ENCODE results near the gene CNTN4. TPM values are rescaled to one million over a fixed set of nuclear protein-coding genes. Genes with fewer than 3 reads are reported as not detected.

CNTN4 gene
- total RNA-seq, 8 experiments from 2014 or later, result 0.31 to 27.6 (median 15.8) TPM

DNA sequence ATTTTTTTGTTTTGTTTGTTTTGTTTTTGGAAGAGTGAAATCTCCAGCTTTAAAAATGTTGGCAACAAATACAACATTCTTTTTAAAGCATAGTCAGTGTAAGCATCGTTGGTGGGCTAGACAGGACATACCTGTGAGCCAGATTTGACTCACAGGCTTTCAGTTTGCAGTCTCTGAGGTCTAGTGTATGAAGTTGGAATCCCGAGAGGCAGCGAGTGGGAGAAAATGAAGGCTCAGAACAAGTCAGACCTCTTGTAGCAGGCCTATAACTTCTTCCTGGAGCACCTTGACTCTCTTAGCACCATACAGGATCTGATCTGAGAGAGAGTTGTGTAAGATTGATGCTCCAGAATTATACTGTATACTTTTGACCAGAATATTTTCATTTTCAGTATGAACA is 60.2 kb downstream of the CNTN4 start:
- H3K4me1 ChIP-seq (replicated peaks in 1 of 2), result peaks cover 4 to 5% of the 10 kb centered on the region in 2 donors
- no peak for ATAC-seq (replicated peaks in 6 of 8)
- WGBS, 10 experiments, result 0 to 100% (median 72%) methylated on average over 1 to 3 of the region's 3 CpGs; no CpG with 5 or more reads in 2 of the 10 experiments
- H3K4me3 ChIP-seq, result no peak overlapping the region
- H3K27ac ChIP-seq, result no peak overlapping the region
- in situ Hi-C loops (cut with MboI; ENCODE audit: low pct_unique_long_range_greater_than_20kb in 2 of 9, low sequenced_read_pairs in 9 of 9, unreplicated experiment in 9 of 9), result no loop called here

GRCh38 chr3:2166552-2166951 is 67.9 kb downstream of the CNTN4 start:
- H3K4me3 ChIP-seq, result no peak overlapping the region
- WGBS, 10 experiments, result 0 to 54% (median 37%) methylated on average over 2 to 3 of the region's 3 CpGs
- no peaks in the 10 kb centered on the region for H3K4me1 ChIP-seq (replicated peaks in 1 of 2)
- no peak overlapping the region for H3K27ac ChIP-seq
- ATAC-seq (replicated peaks in 6 of 8), result no peak
- in situ Hi-C loops (cut with MboI; ENCODE audit: low pct_unique_long_range_greater_than_20kb in 2 of 9, low sequenced_read_pairs in 9 of 9, unreplicated experiment in 9 of 9), result no loop called here

DNA sequence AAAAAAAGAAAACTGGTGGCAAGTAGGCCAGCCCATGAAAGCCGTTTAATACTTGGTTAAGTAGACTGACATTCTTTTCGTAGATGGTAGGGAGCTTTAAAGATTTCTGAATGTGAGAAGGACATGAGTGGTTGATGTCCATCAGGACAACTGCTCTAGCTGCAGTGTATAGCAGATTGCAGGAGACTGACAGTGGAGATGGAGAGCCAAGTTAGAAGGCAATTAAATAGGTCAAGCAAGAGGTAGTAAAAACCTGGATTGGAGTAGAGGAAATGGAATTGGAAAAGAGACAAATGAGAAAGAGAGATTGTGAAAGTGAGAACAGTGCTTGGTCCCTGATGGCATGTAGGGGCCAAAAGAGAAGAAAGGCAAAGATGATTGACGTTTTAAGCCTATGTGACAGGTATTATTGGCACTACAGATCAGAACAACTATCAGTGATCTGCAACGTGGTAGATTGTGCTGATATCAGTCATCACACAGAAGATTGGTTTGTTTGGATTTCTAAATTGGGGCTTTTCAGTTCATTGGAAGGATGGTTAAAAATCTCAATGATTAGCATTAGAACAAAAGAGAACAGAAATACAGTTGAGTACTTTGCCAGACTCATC is 74.0 kb downstream of the CNTN4 start:
- 0 to 100% (median 89%) methylated on average over 2 to 4 of the region's 4 CpGs for WGBS, 10 experiments
- no peak for ATAC-seq (replicated peaks in 6 of 8)

DNA sequence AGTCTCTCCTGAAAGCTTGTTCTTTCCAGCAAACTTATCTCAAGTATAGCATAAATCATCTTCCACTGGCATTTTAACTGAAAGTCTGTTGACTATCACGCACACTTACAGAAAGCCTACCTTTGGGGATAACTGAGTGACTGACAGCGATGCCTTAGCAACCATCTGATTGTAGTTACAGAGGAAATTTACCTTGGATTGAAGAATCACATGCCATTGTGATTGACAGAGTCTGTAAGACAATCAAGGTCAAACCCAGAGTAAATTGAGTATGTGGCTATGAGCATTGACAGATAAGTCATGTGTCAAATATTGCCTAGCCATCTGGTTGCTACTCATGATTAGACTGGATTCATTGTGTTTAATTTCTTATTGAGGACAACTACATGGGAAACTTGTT is 82.0 kb downstream of the CNTN4 start:
- Histone ChIP-seq H3K4me3 (no peak overlapping the region), H3K27ac (no peak overlapping the region), H3K4me1 (replicated peaks in 1 of 2) (no peaks in the 10 kb centered on the region)
- in situ Hi-C loops (cut with MboI; ENCODE audit: low pct_unique_long_range_greater_than_20kb in 2 of 9, low sequenced_read_pairs in 9 of 9, unreplicated experiment in 9 of 9), result no loop called here
- ATAC-seq (replicated peaks in 6 of 8), result no peak
- 14 to 100% (median 79%) methylated on average over 1 to 2 of the region's 2 CpGs; no CpG with 5 or more reads in 3 of the 10 experiments for WGBS, 10 experiments

More for the DNA sequence above, 74.0 kb downstream of the CNTN4 start:
- Histone ChIP-seq H3K4me3 (no peak overlapping the region), H3K4me1 (replicated peaks in 1 of 2) (no peaks in the 10 kb centered on the region), H3K27ac (no peak overlapping the region)
- in situ Hi-C loops (cut with MboI; ENCODE audit: low pct_unique_long_range_greater_than_20kb in 2 of 9, low sequenced_read_pairs in 9 of 9, unreplicated experiment in 9 of 9), result no loop called here

DNA sequence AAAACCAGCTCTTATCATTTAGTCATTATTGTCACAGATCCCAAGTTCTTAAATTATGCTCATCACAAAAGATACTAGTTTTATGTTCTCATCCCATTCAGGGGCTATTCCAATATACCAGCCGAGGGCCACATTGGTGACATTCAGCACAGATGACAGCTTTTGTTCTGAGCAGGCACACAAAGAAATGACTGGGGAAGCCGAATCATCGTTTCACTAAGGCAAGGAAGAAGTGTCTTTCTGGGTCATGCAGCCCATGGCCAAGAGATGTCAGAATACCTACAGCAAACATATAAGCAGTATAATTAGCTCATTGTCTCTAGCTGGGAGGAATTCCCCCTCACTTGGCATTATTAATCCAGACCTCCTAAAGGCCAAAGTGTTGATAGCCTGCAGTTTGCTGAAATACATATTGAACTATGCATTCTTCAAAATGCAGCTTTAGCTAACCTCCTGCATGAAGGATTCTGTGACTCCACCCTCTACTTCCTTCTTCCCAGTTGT is 100.2 kb downstream of the CNTN4 start:
- Histone ChIP-seq H3K4me1 (replicated peaks in 1 of 2) (no peaks in the 10 kb centered on the region), H3K27ac (no peak overlapping the region), H3K4me3 (no peak overlapping the region)
- 0 to 80% (median 66%) methylated on average over 2 to 3 of the region's 3 CpGs; no CpG with 5 or more reads in 3 of the 10 experiments for WGBS, 10 experiments
- no peak for ATAC-seq (replicated peaks in 6 of 8)
- in situ Hi-C loops (cut with MboI; ENCODE audit: low pct_unique_long_range_greater_than_20kb in 2 of 9, low sequenced_read_pairs in 9 of 9, unreplicated experiment in 9 of 9), result no loop called here

GRCh38 chr3:2204054-2204453 is 105.4 kb downstream of the CNTN4 start:
- no peak overlapping the region for H3K4me3 ChIP-seq
- no peaks in the 10 kb centered on the region for H3K4me1 ChIP-seq (replicated peaks in 1 of 2)
- no peak overlapping the region for H3K27ac ChIP-seq
- 0 to 100% (median 40%) methylated on average over 1 of the region's 1 CpG; no CpG with 5 or more reads in 1 of the 10 experiments for WGBS, 10 experiments
- no peak for ATAC-seq (replicated peaks in 6 of 8)
- in situ Hi-C loops (cut with MboI; ENCODE audit: low pct_unique_long_range_greater_than_20kb in 2 of 9, low sequenced_read_pairs in 9 of 9, unreplicated experiment in 9 of 9), result no loop called here

DNA sequence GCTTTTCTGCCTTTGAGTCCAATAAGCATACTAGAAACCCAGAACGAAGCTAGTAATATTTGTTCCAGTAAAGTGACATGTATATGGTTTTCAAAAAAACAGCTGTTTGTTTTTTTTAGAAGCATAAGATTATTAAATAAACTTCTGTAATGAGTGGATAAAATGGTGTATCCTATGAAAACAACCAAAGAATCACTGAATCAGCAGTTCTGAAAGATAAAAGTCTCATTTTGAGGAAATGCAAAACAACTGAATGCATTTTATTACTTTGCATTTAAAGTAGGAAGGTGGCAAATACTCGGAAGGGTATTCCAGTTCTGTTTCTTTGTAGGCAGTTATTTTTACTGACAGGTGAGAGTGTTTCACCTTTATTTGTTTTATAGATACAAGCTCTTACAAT is 107.0 kb downstream of the CNTN4 start:
- in situ Hi-C loops (cut with MboI; ENCODE audit: low pct_unique_long_range_greater_than_20kb in 2 of 9, low sequenced_read_pairs in 9 of 9, unreplicated experiment in 9 of 9), result no loop called here
- H3K4me3 ChIP-seq, result no peak overlapping the region
- H3K27ac ChIP-seq, result no peak overlapping the region
- H3K4me1 ChIP-seq (replicated peaks in 1 of 2), result no peaks in the 10 kb centered on the region
- 0 to 100% (median 71%) methylated on average over 1 to 2 of the region's 2 CpGs; no CpG with 5 or more reads in 1 of the 10 experiments for WGBS, 10 experiments
- ATAC-seq (replicated peaks in 6 of 8), result no peak

DNA sequence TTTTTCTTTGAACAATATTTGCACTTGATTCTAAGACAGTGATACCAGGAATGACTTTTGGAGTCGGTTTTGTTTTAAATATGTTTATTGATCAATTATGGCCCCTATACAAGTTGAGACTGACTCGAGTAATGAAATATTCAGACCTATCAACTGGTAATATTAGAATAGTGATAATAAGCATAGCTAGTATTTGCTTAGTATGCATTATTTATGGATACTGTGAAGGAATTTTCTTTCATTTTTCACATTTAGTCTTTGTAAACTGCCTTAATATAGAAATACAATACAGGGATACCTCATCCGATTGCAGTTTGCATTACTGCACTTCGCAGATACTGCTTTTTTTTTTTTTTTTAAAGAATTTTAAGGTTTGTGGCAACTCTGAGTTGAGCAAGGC is 107.9 kb downstream of the CNTN4 start:
- no peak for ATAC-seq (replicated peaks in 6 of 8)
- no peak overlapping the region for H3K4me3 ChIP-seq
- no peak overlapping the region for H3K27ac ChIP-seq
- H3K4me1 ChIP-seq (replicated peaks in 1 of 2), result no peaks in the 10 kb centered on the region
- in situ Hi-C loops (cut with MboI; ENCODE audit: low pct_unique_long_range_greater_than_20kb in 2 of 9, low sequenced_read_pairs in 9 of 9, unreplicated experiment in 9 of 9), result no loop called here
- 4 to 100% (median 82%) methylated on average over 1 to 4 of the region's 4 CpGs for WGBS, 10 experiments

DNA sequence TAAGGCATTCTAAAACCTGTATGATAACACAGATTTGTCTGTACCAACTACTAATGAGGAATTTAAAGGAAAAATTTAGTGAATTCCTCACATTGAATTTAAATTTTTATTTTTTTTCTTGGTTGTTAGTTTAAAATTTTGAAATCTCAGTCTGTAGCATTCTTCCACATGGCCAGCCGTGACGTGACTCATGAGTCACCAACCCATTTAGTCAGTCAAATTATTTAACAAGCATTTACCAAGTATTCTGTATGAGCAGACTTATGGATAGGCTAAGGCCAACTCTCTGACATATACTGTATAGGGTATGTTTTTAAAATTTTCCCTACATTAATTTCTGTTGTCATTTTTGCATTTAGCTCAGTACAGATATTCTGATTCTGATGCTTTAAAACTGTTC is 112.9 kb downstream of the CNTN4 start:
- no peaks in the 10 kb centered on the region for H3K4me1 ChIP-seq (replicated peaks in 1 of 2)
- 0 to 100% (median 88%) methylated on average over 1 to 2 of the region's 2 CpGs for WGBS, 10 experiments
- no peak for ATAC-seq (replicated peaks in 6 of 8)
- no peak overlapping the region for H3K27ac ChIP-seq
- in situ Hi-C loops (cut with MboI; ENCODE audit: low pct_unique_long_range_greater_than_20kb in 2 of 9, low sequenced_read_pairs in 9 of 9, unreplicated experiment in 9 of 9), result no loop called here
- H3K4me3 ChIP-seq, result no peak overlapping the region

- no peaks in the 10 kb centered on the region for H3K4me1 ChIP-seq (replicated peaks in 1 of 2)
- WGBS, 10 experiments, result 19 to 100% (median 61%) methylated on average over 1 to 3 of the region's 3 CpGs; no CpG with 5 or more reads in 2 of the 10 experiments
- H3K27ac ChIP-seq, result no peak overlapping the region
- no peak overlapping the region for H3K4me3 ChIP-seq
- in situ Hi-C loops (cut with MboI; ENCODE audit: low pct_unique_long_range_greater_than_20kb in 2 of 9, low sequenced_read_pairs in 9 of 9, unreplicated experiment in 9 of 9), result no loop called here
- no peak for ATAC-seq (replicated peaks in 6 of 8)
Observed at GRCh38 chr3:2212206-2212605, 113.5 kb downstream of the CNTN4 start.

- Histone ChIP-seq H3K27ac (no peak overlapping the region), H3K4me3 (no peak overlapping the region), H3K4me1 (replicated peaks in 1 of 2) (no peaks in the 10 kb centered on the region)
- ATAC-seq (replicated peaks in 6 of 8), result no peak
- in situ Hi-C loops (cut with MboI; ENCODE audit: low pct_unique_long_range_greater_than_20kb in 2 of 9, low sequenced_read_pairs in 9 of 9, unreplicated experiment in 9 of 9), result no loop called here
- WGBS, 10 experiments, result 4 to 100% (median 57%) methylated on average over 1 to 4 of the region's 4 CpGs; no CpG with 5 or more reads in 2 of the 10 experiments
Observed at GRCh38 chr3:2218375-2218774, 119.7 kb downstream of the CNTN4 start.

- in situ Hi-C loops (cut with MboI; ENCODE audit: low pct_unique_long_range_greater_than_20kb in 2 of 9, low sequenced_read_pairs in 9 of 9, unreplicated experiment in 9 of 9), result no loop called here
- 0 to 58% (median 14%) methylated on average over 1 to 2 of the region's 2 CpGs; no CpG with 5 or more reads in 3 of the 10 experiments for WGBS, 10 experiments
- no peak overlapping the region for H3K4me3 ChIP-seq
- H3K4me1 ChIP-seq (replicated peaks in 1 of 2), result no peaks in the 10 kb centered on the region
- no peak for ATAC-seq (replicated peaks in 6 of 8)
- no peak overlapping the region for H3K27ac ChIP-seq
Observed at GRCh38 chr3:2218816-2219215, 120.2 kb downstream of the CNTN4 start.

DNA sequence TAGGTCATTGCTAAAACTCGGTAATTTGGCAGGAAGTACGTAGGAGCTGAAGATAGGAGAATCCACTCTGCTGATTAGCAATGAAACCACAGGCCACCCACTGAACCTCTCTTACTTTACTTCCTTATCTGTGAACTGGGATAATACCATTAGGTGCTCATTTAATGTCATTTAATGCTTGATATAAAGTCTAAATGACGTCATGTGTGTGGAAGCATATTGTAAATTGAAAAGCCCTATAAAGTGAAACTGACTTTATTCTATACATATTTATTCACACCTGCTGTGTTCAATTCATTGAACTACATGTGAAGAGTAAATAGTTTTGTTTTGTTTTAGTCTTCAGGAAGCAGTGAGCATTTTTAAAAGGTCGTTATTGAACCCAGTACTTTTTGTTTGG is 137.5 kb downstream of the CNTN4 start:
- Histone ChIP-seq H3K4me3 (no peak overlapping the region), H3K27ac (no peak overlapping the region), H3K4me1 (replicated peaks in 1 of 2) (no peaks in the 10 kb centered on the region)
- in situ Hi-C loops (cut with MboI; ENCODE audit: low pct_unique_long_range_greater_than_20kb in 2 of 9, low sequenced_read_pairs in 9 of 9, unreplicated experiment in 9 of 9), result no loop called here
- WGBS, 10 experiments, result 0 to 100% (median 65%) methylated on average over 1 to 4 of the region's 4 CpGs; no CpG with 5 or more reads in 2 of the 10 experiments
- no peak for ATAC-seq (replicated peaks in 6 of 8)

- Histone ChIP-seq H3K27ac (no peak overlapping the region), H3K4me3 (no peak overlapping the region), H3K4me1 (replicated peaks in 1 of 2) (peaks cover 0 to 9% of the 10 kb centered on the region in 2 donors)
- ATAC-seq (replicated peaks in 6 of 8), result no peak
- in situ Hi-C loops (cut with MboI; ENCODE audit: low pct_unique_long_range_greater_than_20kb in 2 of 9, low sequenced_read_pairs in 9 of 9, unreplicated experiment in 9 of 9), result no loop called here
Observed at GRCh38 chr3:2244137-2244536, 145.5 kb downstream of the CNTN4 start.
